Activated CD4-positive, alpha-beta T cell treated with anti-CD3 and anti-CD28 coated beads, Interleukin-2, amount 50 U/mL, for 1 hour (primary cell): ENCODE measurements around the gene C19orf85.

Experiments
- DNase-seq: peaks from one replicate; pipeline ENCODE4 v3.0.0-alpha.2; 2020

The C19orf85 gene

GRCh38 chr19:55436847-55437246 is 27.7 kb downstream of the C19orf85 start:
- DNase-seq = no peak

GRCh38 chr19:55435020-55435419 is 29.5 kb downstream of the C19orf85 start:
- DNase-seq = no peak

GRCh38 chr19:55434356-55434919 is 30.1 kb downstream of the C19orf85 start:
- DNase-seq = no peak

- no peak for DNase-seq
These were observed 31.3 kb downstream of the C19orf85 start for GRCh38 chr19:55433292-55433691.

- DNase-seq = no peak
These were observed 32.2 kb downstream of the C19orf85 start for GRCh38 chr19:55432241-55432959.

- no peak for DNase-seq
These were observed 33.4 kb downstream of the C19orf85 start for GRCh38 chr19:55431183-55431582.

GRCh38 chr19:55426042-55426441 is 38.5 kb downstream of the C19orf85 start:
- no peak for DNase-seq

- DNase-seq = no peak
These were observed 40.0 kb downstream of the C19orf85 start for GRCh38 chr19:55424518-55424917.

- no peak for DNase-seq
These were observed 41.1 kb downstream of the C19orf85 start for GRCh38 chr19:55423225-55424005.

- peak; percentile 28 for DNase-seq
These were observed 43.3 kb downstream of the C19orf85 start for GRCh38 chr19:55421281-55421680.

- DNase-seq = no peak
These were observed 44.8 kb downstream of the C19orf85 start for GRCh38 chr19:55419624-55420236.

GRCh38 chr19:55419103-55419502 is 45.4 kb downstream of the C19orf85 start:
- DNase-seq = no peak

- DNase-seq = peak; percentile 48
These were observed 46.4 kb downstream of the C19orf85 start for GRCh38 chr19:55418185-55418584.
